ENCODE results near the gene SUGP1. TPM values are rescaled to one million over a fixed set of nuclear protein-coding genes. Genes with fewer than 3 reads are reported as not detected.
"Not testable (repeated sequence)": the region's sequence is repeated elsewhere in the genome, so short reads cannot be mapped to it uniquely, and the experiment has no call there.

The SUGP1 gene
- total RNA-seq, 1 donor from 2014 or later = 59.1 TPM

GRCh38 chr19:19256072-19256969 lies 64.0 kb downstream of the SUGP1 start:
- no peak overlapping the region for H3K27ac ChIP-seq (ENCODE audit: low read depth, low read length)
- H3K36me3 Mint-ChIP-seq (ENCODE audit: low read depth, unreplicated experiment) = no peaks in the 10 kb centered on the region
- no peak overlapping the region for H3K9ac ChIP-seq (ENCODE audit: low read length)
- DNase-seq (ENCODE audit: low read depth) (no peak), FAIRE-seq (no peak)
- no peaks in the 10 kb centered on the region for H3K4me1 Mint-ChIP-seq (ENCODE audit: low read depth, unreplicated experiment)
- H3K4me2 ChIP-seq (ENCODE audit: low read length) = no peak overlapping the region
- no peak overlapping the region for H3K4me3 Mint-ChIP-seq (ENCODE audit: unreplicated experiment)
- no peaks in the 10 kb centered on the region for H3K4me1 ChIP-seq (ENCODE audit: insufficient read depth, low read length)
- peak overlapping the region; percentile 48 for H3K27ac Mint-ChIP-seq (ENCODE audit: unreplicated experiment)
- H4K20me1 ChIP-seq (ENCODE audit: insufficient read depth, low read length) = no peaks in the 10 kb centered on the region
- H3K79me2 ChIP-seq (ENCODE audit: insufficient read depth, low read length) = no peaks in the 10 kb centered on the region
- peaks cover 6% of the 10 kb centered on the region for H3K9me3 Mint-ChIP-seq (ENCODE audit: unreplicated experiment)
- no peak for TF ChIP-seq EZH2 (IDR thresholded peaks at IDR 0.05; ENCODE audit: insufficient read depth, low read length)
- TF ChIP-seq, protein P1, sequence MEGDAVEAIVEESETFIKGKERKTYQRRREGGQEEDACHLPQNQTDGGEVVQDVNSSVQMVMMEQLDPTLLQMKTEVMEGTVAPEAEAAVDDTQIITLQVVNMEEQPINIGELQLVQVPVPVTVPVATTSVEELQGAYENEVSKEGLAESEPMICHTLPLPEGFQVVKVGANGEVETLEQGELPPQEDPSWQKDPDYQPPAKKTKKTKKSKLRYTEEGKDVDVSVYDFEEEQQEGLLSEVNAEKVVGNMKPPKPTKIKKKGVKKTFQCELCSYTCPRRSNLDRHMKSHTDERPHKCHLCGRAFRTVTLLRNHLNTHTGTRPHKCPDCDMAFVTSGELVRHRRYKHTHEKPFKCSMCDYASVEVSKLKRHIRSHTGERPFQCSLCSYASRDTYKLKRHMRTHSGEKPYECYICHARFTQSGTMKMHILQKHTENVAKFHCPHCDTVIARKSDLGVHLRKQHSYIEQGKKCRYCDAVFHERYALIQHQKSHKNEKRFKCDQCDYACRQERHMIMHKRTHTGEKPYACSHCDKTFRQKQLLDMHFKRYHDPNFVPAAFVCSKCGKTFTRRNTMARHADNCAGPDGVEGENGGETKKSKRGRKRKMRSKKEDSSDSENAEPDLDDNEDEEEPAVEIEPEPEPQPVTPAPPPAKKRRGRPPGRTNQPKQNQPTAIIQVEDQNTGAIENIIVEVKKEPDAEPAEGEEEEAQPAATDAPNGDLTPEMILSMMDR (IDR thresholded peaks at IDR 0.05; ENCODE audit: insufficient read depth, low read depth, low read length) = no peak
- no peaks in the 10 kb centered on the region for H3K36me3 ChIP-seq (ENCODE audit: insufficient read depth, low read length)
- H3K27me3 Mint-ChIP-seq (ENCODE audit: low read depth, unreplicated experiment) = peaks cover 47% of the 10 kb centered on the region
- H2AFZ ChIP-seq (ENCODE audit: low read depth, low read length) = no peak overlapping the region
- no peak overlapping the region for H3K4me3 ChIP-seq (ENCODE audit: insufficient read depth, low read depth, low read length)
- peaks cover 10% of the 10 kb centered on the region for H3K27me3 ChIP-seq (ENCODE audit: insufficient read depth, low read length)
- peaks cover 3% of the 10 kb centered on the region for H3K9me3 ChIP-seq (ENCODE audit: insufficient read depth, low read depth, low read length)

DNA sequence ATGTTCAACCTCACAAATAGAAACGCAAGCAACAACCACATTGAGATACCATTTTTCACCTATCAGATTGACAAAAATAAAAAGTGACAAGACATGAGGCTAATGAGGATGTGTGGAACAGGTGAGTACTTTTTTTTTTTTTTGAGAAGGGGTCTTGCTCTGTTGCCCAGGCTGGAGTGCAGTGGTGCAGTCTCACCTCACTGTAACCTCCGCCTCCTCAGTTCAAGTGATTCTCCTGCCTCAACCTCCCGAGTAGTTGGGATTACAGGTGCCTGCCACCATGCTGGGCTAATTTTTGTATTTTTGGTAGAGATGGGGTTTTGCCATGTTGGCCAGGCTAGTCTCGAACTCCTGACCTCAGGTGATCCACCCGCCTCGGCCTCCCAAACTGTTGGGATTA lies 66.9 kb downstream of the SUGP1 start:
- H3K4me1 ChIP-seq (ENCODE audit: insufficient read depth, low read length); H3K9me3 Mint-ChIP-seq (ENCODE audit: unreplicated experiment); H3K4me1 Mint-ChIP-seq (ENCODE audit: low read depth, unreplicated experiment); H3K4me3 ChIP-seq (ENCODE audit: insufficient read depth, low read depth, low read length); H3K9ac ChIP-seq (ENCODE audit: low read length); H3K36me3 Mint-ChIP-seq (ENCODE audit: low read depth, unreplicated experiment); H3K27ac ChIP-seq (ENCODE audit: low read depth, low read length); FAIRE-seq; H3K27ac Mint-ChIP-seq (ENCODE audit: unreplicated experiment); H2AFZ ChIP-seq (ENCODE audit: low read depth, low read length); H3K4me2 ChIP-seq (ENCODE audit: low read length); H3K4me3 Mint-ChIP-seq (ENCODE audit: unreplicated experiment); H3K79me2 ChIP-seq (ENCODE audit: insufficient read depth, low read length); H4K20me1 ChIP-seq (ENCODE audit: insufficient read depth, low read length); H3K9me3 ChIP-seq (ENCODE audit: insufficient read depth, low read depth, low read length); DNase-seq (ENCODE audit: low read depth); H3K36me3 ChIP-seq (ENCODE audit: insufficient read depth, low read length): not testable (repeated sequence)
- H3K27me3 ChIP-seq (ENCODE audit: insufficient read depth, low read length) = peaks cover 21% of the 10 kb centered on the region
- peaks cover 59% of the 10 kb centered on the region for H3K27me3 Mint-ChIP-seq (ENCODE audit: low read depth, unreplicated experiment)

- DNase-seq (ENCODE audit: low read depth) = no peak
- Histone ChIP-seq H3K79me2 (ENCODE audit: insufficient read depth, low read length) (no peaks in the 10 kb centered on the region), H3K9ac (ENCODE audit: low read length) (no peak overlapping the region), H3K27me3 (ENCODE audit: insufficient read depth, low read length) (peaks cover 21% of the 10 kb centered on the region), H3K27ac (ENCODE audit: low read depth, low read length) (no peak overlapping the region), H3K36me3 (ENCODE audit: insufficient read depth, low read length) (no peaks in the 10 kb centered on the region), H4K20me1 (ENCODE audit: insufficient read depth, low read length) (no peaks in the 10 kb centered on the region), H3K4me3 (ENCODE audit: insufficient read depth, low read depth, low read length) (no peak overlapping the region), H2AFZ (ENCODE audit: low read depth, low read length) (no peak overlapping the region), H3K4me2 (ENCODE audit: low read length) (no peak overlapping the region), H3K4me1 (ENCODE audit: insufficient read depth, low read length) (no peaks in the 10 kb centered on the region), H3K9me3 (ENCODE audit: insufficient read depth, low read depth, low read length) (no peaks in the 10 kb centered on the region)
- Mint-ChIP-seq H3K27me3 (ENCODE audit: low read depth, unreplicated experiment) (peaks cover 48% of the 10 kb centered on the region), H3K4me1 (ENCODE audit: low read depth, unreplicated experiment) (no peaks in the 10 kb centered on the region), H3K36me3 (ENCODE audit: low read depth, unreplicated experiment) (peaks cover 6% of the 10 kb centered on the region), H3K9me3 (ENCODE audit: unreplicated experiment) (peaks cover 7% of the 10 kb centered on the region), H3K4me3 (ENCODE audit: unreplicated experiment) (no peak overlapping the region), H3K27ac (ENCODE audit: unreplicated experiment) (no peak overlapping the region)
- TF ChIP-seq, protein P1 (IDR thresholded peaks at IDR 0.05; ENCODE audit: insufficient read depth, low read depth, low read length) = no peak
- TF ChIP-seq EZH2 (IDR thresholded peaks at IDR 0.05; ENCODE audit: insufficient read depth, low read length) = no peak
- no peak for FAIRE-seq
Measured at GRCh38 chr19:19250196-19250801, 70.0 kb downstream of the SUGP1 start.

Data from astrocyte (in vitro differentiated cells and primary cell).